HepG2 (cell line): ENCODE data around the gene TTC21B. TPM values are rescaled to one million over a fixed set of nuclear protein-coding genes. Genes with fewer than 3 reads are reported as not detected.

Experiments used
- ATAC-seq: fragments of 200-7000 bp; cut with Tn5 transposase; 3 replicates; pipeline ENCODE4 v1.9.1; 2020; ENCODE audit warnings: mild to moderate bottlenecking, moderate library complexity
- BruUV-seq: library from RNA; stranded (reverse); fragments of 400-500 nt; replicated peaks from 2 replicates; lab custom pipeline; 2021; lab: Mats Ljungman, UMichigan
- CTCF ChIA-PET: fragments of 300-600 bp; formaldehyde crosslinking; extraction: SDS; loops from one replicate; lab custom pipeline; 2021; ENCODE audit warnings: low total read pairs, inconsistent platforms, low intra/inter-chr PET ratio; lab: Yijun Ruan, JAX
- POLR2A ChIA-PET: fragments of 350-600 bp; sonication (Branson Sonifier 250); formaldehyde crosslinking; loops from one replicate; lab custom pipeline; 2020; ENCODE audit warnings: antibody characterized with exemption, inconsistent platforms; lab: Yijun Ruan, JAX
- DNase-seq: peaks from one replicate; pipeline ENCODE4 v3.0.0-alpha.2; 2015; ENCODE audit warnings: low spot score
- FAIRE-seq: peaks from 3 replicates; lab custom pipeline; 2011; peaks lifted over from hg19 to GRCh38; lab: Jason Lieb, UNC
- H2AFZ ChIP-seq: one replicate; pipeline ENCODE4 v1.6.1; 2011; ENCODE audit warnings: low read length, inconsistent platforms
- H3K27ac ChIP-seq: fragments of 300-600 bp; 3 replicates; pipeline ENCODE4 v1.8.0; 2011; ENCODE audit warnings: mixed run types, mild to moderate bottlenecking, mixed read lengths, low read length, inconsistent platforms; ENCODE audit not compliant: insufficient read depth; ENCODE audit errors: extremely low read length
- H3K27me3 ChIP-seq, 2 experiments: fragments of 200-600 bp in 1 of 2; 2 replicates in 1 of 2; 3 replicates in 1 of 2; pipeline versions ENCODE4 v1.6.0 to v1.8.0; 2011; ENCODE audit warnings: low read length in 2 of 2, mild to moderate bottlenecking in 2 of 2, moderate library complexity in 2 of 2, inconsistent platforms in 1 of 2; ENCODE audit not compliant: insufficient read depth in 2 of 2, control insufficient read depth in 1 of 2
- H3K36me3 ChIP-seq, 2 experiments: fragments of 200-600 bp in 1 of 2; replicated peaks in 1 of 2; 2 replicates in 1 of 2; 3 replicates in 1 of 2; pipeline versions ENCODE4 v1.5.1 to v1.8.0; 2011; ENCODE audit warnings: low read length in 2 of 2, inconsistent platforms in 1 of 2; ENCODE audit not compliant: insufficient read depth in 2 of 2, control insufficient read depth in 1 of 2
- H3K4me1 ChIP-seq: 2 replicates; pipeline ENCODE4 v1.5.1; 2012; ENCODE audit warnings: low read length, inconsistent platforms; ENCODE audit not compliant: insufficient read depth
- H3K4me2 ChIP-seq: 2 replicates; pipeline ENCODE4 v1.6.0; 2011; ENCODE audit warnings: low read depth, low read length, inconsistent platforms
- H3K4me3 ChIP-seq, 3 experiments: fragments of 200-600 bp in 1 of 3; sonication (generic), shearing (Covaris generic) in 1 of 3; replicated peaks in 1 of 3; 2 replicates each; pipeline ENCODE4 v1.5.1; 2011 to 2016; ENCODE audit warnings: low read length in 3 of 3, inconsistent platforms in 2 of 3, low read depth in 2 of 3, mild to moderate bottlenecking in 2 of 3, control low read depth in 1 of 3, mixed read lengths in 1 of 3; ENCODE audit not compliant: insufficient read depth in 1 of 3
- H3K79me2 ChIP-seq: one replicate; pipeline ENCODE4 v1.6.1; 2011; ENCODE audit warnings: low read length, inconsistent platforms; ENCODE audit not compliant: insufficient read depth
- H3K9ac ChIP-seq: 2 replicates; pipeline ENCODE4 v1.6.0; 2011; ENCODE audit warnings: mild to moderate bottlenecking, low read depth, low read length, inconsistent platforms; ENCODE audit not compliant: insufficient read depth
- H3K9me3 ChIP-seq: 2 replicates; pipeline ENCODE4 v1.5.1; 2012; ENCODE audit warnings: mild to moderate bottlenecking, low read length
- H4K20me1 ChIP-seq: 2 replicates; pipeline ENCODE4 v1.6.0; 2011; ENCODE audit warnings: inconsistent platforms, mild to moderate bottlenecking, low read length, moderate library complexity; ENCODE audit not compliant: insufficient read depth
- GABPA ChIP-seq, 2 experiments: IDR thresholded peaks; 2 replicates each; pipeline ENCODE4 v1.6.1; 2011 to 2016; ENCODE audit warnings: low read depth in 2 of 2, low read length in 1 of 2, missing biosample characterization in 1 of 2, missing genetic modification characterization in 1 of 2
- GTF3A ChIP-seq: sonication (generic); formaldehyde crosslinking; conservative IDR thresholded peaks from 2 replicates; pipeline ENCODE4 v1.4.0; 2020; ENCODE audit warnings: mild to moderate bottlenecking, missing genetic modification reagents
- IRF2 ChIP-seq: IDR thresholded peaks from 2 replicates; pipeline ENCODE4 v1.6.1; 2018; ENCODE audit warnings: missing genetic modification reagents, missing compliant biosample characterization
- JUND ChIP-seq: sonication (generic); formaldehyde crosslinking; IDR thresholded peaks from 2 replicates; pipeline ENCODE4 v1.8.0; 2022; ENCODE audit warnings: mild to moderate bottlenecking, missing genetic modification reagents
- NFAT5 ChIP-seq: sonication (generic); formaldehyde crosslinking; IDR thresholded peaks from 2 replicates; pipeline ENCODE4 v1.4.0; 2020; ENCODE audit warnings: missing genetic modification reagents
- ZEB1 ChIP-seq: IDR thresholded peaks from 2 replicates; pipeline ENCODE4 v1.6.1; 2012; ENCODE audit warnings: mild to moderate bottlenecking, low read depth, inconsistent platforms; ENCODE audit not compliant: insufficient replicate concordance
- ZMYM2 ChIP-seq: sonication (generic); formaldehyde crosslinking; IDR thresholded peaks from 2 replicates; pipeline ENCODE4 v1.8.0; 2022; ENCODE audit warnings: mild to moderate bottlenecking, missing genetic modification reagents
- ZNF280D ChIP-seq: sonication (generic); formaldehyde crosslinking; IDR thresholded peaks from 2 replicates; pipeline ENCODE4 v1.5.1; 2020; ENCODE audit warnings: mild to moderate bottlenecking, missing genetic modification reagents
- ZNF501 ChIP-seq: sonication (generic); formaldehyde crosslinking; IDR thresholded peaks from 2 replicates; pipeline ENCODE4 v1.5.1; 2020; ENCODE audit warnings: mild to moderate bottlenecking, moderate library complexity, missing genetic modification reagents
- WGBS: methylation state at CpG from one replicate; pipeline ENCODE4 v1.1.6; 2017; ENCODE audit warnings: low lambda C conversion rate; 5-methylcytosine and 5-hydroxymethylcytosine counted together
- in situ Hi-C: cut with HindIII; loops from 2 replicates; pipeline ENCODE4 v1.10.0; 2017; ENCODE audit warnings: low pct_unique_long_range_greater_than_20kb; ENCODE audit not compliant: extremely low pct_ligation_motif_present
- intact Hi-C: fragments of 100-400 bp; cut with micrococcal nuclease; formaldehyde crosslinking; loops from one replicate; pipeline ENCODE4 v1.10.0; 2022; ENCODE audit not compliant: unreplicated experiment
- polyA plus RNA-seq, 8 experiments: library from polyadenylated mRNA; depleted of rRNA in 3 of 8; stranded (reverse) in 7 of 8; unstranded in 1 of 8; fragments of >200 nt; fragmentation: Illumina TruSeq in 4 of 8; extraction: Trizol in 4 of 8; gene quantifications; 2 replicates each; pipeline versions ENCODE4 v1.2.1 to v1.2.3, GENCODE V29; 2011 to 2016; ENCODE audit warnings: low read depth in 4 of 8, missing spikeins in 1 of 8, mixed read lengths in 1 of 8; ENCODE audit not compliant: insufficient read depth in 1 of 8
- total RNA-seq, 5 experiments: library from RNA; depleted of rRNA; stranded (reverse); fragments of >200 nt; fragmentation: Illumina TruSeq; extraction: Trizol; gene quantifications; 2 replicates each; pipeline ENCODE4 v1.2.3, GENCODE V29; 2016; ENCODE audit warnings: low read depth in 1 of 5

TTC21B gene
- total and polyA plus RNA-seq, 2 of the 13 experiments (the other 11 are each of a cell fraction or from before 2014, with no cell fraction given), result 39.1 to 67.1 TPM

GRCh38 chr2:165902934-165903333 lies 50.6 kb downstream of the TTC21B start:
- H3K4me2 ChIP-seq, result no peak overlapping the region
- ATAC-seq, result peak; percentile 85
- no peak overlapping the region for H3K9ac ChIP-seq
- H3K27me3 ChIP-seq, result no peaks in the 10 kb centered on the region
- H2AFZ ChIP-seq, result no peak overlapping the region
- no peaks in the 10 kb centered on the region for H3K4me1 ChIP-seq
- H3K9me3 ChIP-seq, result no peaks in the 10 kb centered on the region
- intact Hi-C loops, result no loop called here
- no peak overlapping the region for H3K27ac ChIP-seq
- peaks cover 23 to 73% of the 10 kb centered on the region in 2 experiments for H3K36me3 ChIP-seq
- ChIA-PET CTCF (no interaction called here), POLR2A (no interaction called here)
- BruUV-seq, result no TSS peak
- DNase-seq, result peak; percentile 27
- no peak overlapping the region for H3K4me3 ChIP-seq
- no peaks in the 10 kb centered on the region for H3K79me2 ChIP-seq
- H4K20me1 ChIP-seq, result no peaks in the 10 kb centered on the region
- FAIRE-seq, result no peak
- TF ChIP-seq IRF2 (CRISPR knock-in tag), result peak; percentile 87
- no peak for TF ChIP-seq GABPA (IDR thresholded peaks at IDR 0.05; ENCODE audit: low read depth, low read length)
- TF ChIP-seq GABPA (CRISPR knock-in tag; IDR thresholded peaks at IDR 0.05; ENCODE audit: low read depth), result no peak
- in situ Hi-C loops, result no loop called here

- no peak for ATAC-seq
- POLR2A ChIA-PET, result no interaction called here
- WGBS, result 98% methylated on average over 7 of the region's 7 CpGs
- no peak for TF ChIP-seq ZMYM2 (CRISPR knock-in tag)
- TF ChIP-seq NFAT5, result no peak
- no peak for TF ChIP-seq ZNF280D
- TF ChIP-seq ZNF501 (CRISPR knock-in tag), result no peak
- TF ChIP-seq ZEB1, result no peak
- no peak for TF ChIP-seq JUND (CRISPR knock-in tag)
- TF ChIP-seq GTF3A, result no peak
Measured at GRCh38 chr2:165901620-165902298, 51.8 kb downstream of the TTC21B start.

More at GRCh38 chr2:165901620-165902298, 51.8 kb downstream of the TTC21B start:
- H3K79me2 ChIP-seq, result no peaks in the 10 kb centered on the region
- no peak for DNase-seq
- CTCF ChIA-PET, result no interaction called here
- H3K36me3 ChIP-seq, result peaks cover 25 to 79% of the 10 kb centered on the region in 2 experiments
- H3K4me3 ChIP-seq, result no peak overlapping the region
- H3K27me3 ChIP-seq, result no peaks in the 10 kb centered on the region
- no peak overlapping the region for H3K9ac ChIP-seq
- no peak overlapping the region for H3K4me2 ChIP-seq
- no peaks in the 10 kb centered on the region for H4K20me1 ChIP-seq
- in situ Hi-C loops, result no loop called here
- intact Hi-C loops, result no loop called here
- no peak overlapping the region for H2AFZ ChIP-seq
- no peak for FAIRE-seq
- no peaks in the 10 kb centered on the region for H3K9me3 ChIP-seq
- BruUV-seq, result no TSS peak
- H3K27ac ChIP-seq, result no peak overlapping the region
- H3K4me1 ChIP-seq, result no peaks in the 10 kb centered on the region
